NCI-H1092 (cell line): Measurements from ENCODE around the gene LILRB3.
"Not testable (repeated sequence)": the region's sequence is repeated elsewhere in the genome, so short reads cannot be mapped to it uniquely, and the experiment has no call there.

ENCODE experiments used
- DNase-seq: peaks from one replicate; lab custom pipeline; 2025; lab: John Stamatoyannopoulos, UW

The LILRB3 gene

GRCh38 chr19:54209811-54210494 lies 12.9 kb downstream of the LILRB3 start:
- peak; percentile 81 for DNase-seq

DNA sequence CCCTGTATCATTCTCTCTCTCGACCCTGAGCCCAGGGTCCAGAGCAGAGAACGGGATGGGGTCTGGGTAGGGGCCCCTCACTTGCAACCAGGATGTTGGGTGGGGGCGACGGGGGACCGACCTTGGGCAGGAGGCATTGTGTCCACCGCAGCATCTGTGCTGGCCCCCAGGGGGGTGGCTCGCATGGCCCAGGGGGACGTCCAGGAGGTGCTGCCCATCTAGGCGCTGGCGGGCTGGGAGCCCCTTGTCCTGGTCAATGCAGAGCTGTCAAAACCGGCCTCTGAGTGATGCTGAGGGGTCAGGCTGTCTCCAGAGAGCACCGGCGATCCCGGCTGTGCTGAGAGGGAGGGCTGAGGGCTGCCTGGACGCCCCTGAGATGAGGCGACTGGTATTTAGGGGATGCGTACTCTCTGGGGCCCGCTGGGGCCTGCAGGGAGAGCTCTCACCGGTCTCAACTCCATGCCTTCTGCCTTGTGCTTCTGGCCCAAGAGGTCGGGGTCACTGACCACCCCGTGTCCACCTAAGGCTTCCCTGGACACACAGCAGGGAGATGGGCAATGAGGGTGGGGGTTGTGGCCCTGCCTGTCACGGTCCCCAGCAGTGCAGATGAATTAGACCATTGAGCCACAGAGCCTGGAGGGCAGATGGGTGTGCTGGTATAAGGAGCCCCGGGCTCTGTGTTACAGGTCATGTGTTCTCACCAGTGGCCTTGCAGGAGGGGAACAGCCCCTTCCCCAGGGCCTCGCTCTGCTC lies 13.6 kb downstream of the LILRB3 start:
- DNase-seq: no peak

DNA sequence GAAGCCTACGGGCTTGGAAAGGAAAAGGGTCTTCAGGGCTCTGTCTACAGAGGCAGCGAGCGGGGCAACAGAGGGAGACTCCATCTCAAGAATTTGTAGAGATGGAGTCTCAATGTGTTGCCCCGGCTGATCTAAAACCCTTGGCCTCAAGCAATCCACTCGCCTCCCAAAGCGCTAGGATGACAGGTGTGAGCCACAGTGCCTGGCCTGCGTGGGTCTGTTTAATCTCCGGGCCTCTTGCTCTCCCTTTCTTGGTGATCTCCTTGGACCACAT lies 14.1 kb downstream of the LILRB3 start:
- no peak for DNase-seq

DNA sequence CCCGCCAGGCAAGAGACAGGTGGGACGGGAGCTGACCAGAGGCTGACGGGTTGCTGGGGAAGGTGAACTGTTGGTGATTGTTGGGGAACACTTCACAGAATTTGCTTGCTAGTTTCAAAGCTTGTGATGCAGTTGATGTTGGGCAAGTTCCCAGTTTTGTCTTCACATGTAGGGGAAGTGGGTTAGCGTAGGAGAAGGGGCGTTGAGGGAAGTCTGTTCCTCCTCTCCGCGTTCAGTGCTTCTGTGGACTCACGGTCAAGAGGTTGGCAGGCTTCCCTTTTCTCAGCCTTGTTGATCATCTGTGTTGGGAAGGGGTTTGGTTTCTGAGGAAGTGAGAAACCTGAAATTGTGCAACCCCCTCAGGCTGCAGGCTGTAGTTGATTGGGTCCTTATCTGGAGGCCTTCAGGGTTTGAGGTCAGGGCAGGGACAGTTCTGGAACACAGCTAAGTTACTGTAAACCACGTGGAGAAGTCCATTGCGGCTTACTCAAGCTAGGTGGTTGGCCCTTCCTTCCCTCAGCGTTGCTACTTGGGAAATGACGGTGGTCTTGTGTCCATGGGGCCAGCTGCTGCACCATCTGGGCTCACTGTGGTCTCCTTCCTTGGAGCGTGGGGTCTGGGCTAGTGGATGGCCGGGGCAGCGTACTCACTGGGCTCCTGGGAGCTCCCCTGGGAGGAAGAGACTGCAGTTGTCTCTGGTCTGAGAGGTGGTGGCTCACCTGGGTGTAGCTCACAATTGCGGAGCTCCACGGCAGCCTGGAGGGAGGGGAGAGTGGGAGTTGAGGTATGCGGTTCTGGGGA lies 14.6 kb downstream of the LILRB3 start:
- DNase-seq: no peak

GRCh38 chr19:54207676-54207982 lies 15.2 kb downstream of the LILRB3 start:
- no peak for DNase-seq

GRCh38 chr19:54207193-54207592 lies 15.6 kb downstream of the LILRB3 start:
- DNase-seq: not testable (repeated sequence)

GRCh38 chr19:54206831-54207177 lies 16.0 kb downstream of the LILRB3 start:
- no peak for DNase-seq

DNA sequence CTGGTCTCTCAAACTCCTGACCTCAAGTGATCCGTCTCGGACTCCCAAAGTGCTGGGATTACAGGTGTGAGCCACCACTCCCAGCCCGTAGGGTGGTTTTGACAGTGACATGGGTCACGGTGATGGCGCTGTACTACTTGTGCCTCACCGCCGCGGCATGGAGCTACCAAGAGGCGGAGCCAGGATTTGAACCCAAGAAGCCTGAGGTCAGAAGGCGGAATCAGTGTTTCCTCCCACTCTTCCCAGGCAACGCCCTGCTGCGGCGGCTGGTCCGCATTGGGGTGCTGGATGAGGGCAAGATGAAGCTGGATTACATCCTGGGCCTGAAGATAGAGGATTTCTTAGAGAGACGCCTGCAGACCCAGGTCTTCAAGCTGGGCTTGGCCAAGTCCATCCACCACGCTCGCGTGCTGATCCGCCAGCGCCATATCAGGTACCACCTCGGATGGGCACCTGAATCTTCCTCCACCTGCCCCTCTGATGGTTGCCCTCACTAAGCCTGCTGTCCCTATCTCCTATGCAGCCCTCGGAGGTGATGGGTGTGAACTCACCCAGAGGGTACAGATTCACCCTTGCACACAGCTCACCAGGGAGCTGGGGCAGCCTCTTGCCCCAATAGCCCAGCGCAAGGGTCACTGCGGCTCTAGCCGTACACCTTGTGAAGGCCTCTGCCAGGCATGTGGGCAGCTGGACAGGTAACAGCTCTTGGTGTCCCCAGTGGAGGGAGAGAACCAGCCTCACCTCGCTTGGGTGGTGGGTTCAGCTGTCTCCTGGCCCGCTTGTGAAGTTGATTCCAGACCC lies 16.6 kb downstream of the LILRB3 start:
- DNase-seq: no peak

GRCh38 chr19:54204767-54205468 lies 17.9 kb downstream of the LILRB3 start:
- DNase-seq: no peak

- no peak for DNase-seq
Measured at GRCh38 chr19:54203151-54203611, 19.6 kb downstream of the LILRB3 start.

- no peak for DNase-seq
Measured at GRCh38 chr19:54201980-54202379, 20.8 kb downstream of the LILRB3 start.

DNA sequence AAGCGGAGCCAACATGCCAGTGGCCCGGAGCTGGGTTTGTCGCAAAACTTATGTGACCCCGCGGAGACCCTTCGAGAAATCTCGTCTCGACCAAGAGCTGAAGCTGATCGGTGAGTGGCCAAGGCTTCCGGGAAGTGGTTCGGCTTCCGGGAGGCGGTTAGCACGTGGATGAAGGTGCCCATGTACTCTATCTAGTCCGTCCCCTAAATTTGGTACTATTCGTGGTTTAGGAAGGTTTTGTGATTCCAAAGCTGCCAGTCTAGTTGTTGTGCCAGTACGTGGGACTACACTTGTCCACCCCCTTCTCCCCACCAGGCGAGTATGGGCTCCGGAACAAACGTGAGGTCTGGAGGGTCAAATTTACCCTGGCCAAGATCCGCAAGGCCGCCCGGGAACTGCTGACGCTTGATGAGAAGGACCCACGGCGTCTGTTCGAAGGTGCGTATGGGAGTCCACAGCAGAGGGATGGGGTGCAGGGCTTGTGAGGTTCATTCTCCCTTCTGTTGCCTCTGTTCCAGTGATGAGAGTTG lies 21.6 kb downstream of the LILRB3 start:
- no peak for DNase-seq

DNA sequence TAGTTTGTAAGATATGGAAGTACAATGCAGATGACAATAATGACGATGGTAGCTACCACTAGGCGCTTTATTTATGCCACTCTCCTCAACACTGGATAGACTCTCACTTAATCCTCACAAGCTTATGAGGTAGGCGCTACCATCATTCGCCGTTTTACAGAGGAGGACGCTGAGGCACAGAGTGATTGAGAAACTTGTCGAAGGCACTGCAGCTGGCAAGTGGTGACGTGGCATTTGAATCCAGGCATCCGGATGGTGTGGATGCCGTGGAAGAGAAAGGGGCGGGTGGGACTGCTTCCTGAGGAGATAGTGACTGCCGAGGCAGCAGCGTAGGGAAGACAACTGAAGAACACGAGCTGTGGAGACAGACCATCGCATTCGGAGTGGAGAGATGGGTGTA lies 23.4 kb downstream of the LILRB3 start:
- DNase-seq: no peak

GRCh38 chr19:54197121-54197520 lies 25.7 kb downstream of the LILRB3 start:
- no peak for DNase-seq

DNA sequence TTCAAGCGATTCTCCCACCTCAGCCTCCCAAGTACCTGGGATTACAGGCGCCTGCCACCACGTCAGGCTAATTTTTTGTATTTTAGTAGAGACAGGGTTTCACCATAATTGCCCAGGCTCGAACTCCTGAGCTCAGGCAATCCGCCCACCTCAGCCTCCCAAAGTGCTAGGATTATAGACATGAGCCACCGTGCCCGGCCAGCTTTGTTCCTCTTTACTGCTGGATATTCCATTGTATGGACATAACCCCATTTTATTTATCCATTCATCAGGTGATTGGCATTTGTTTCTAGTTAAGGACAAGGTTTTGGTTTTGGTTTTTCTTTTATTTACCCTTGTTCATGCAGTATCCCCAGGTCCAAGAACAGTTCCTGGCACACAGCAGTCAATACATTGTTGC lies 26.3 kb downstream of the LILRB3 start:
- no peak for DNase-seq

GRCh38 chr19:54194463-54194862 lies 28.3 kb downstream of the LILRB3 start:
- DNase-seq: not testable (repeated sequence)

GRCh38 chr19:54193011-54193410 lies 29.8 kb downstream of the LILRB3 start:
- DNase-seq: no peak

- no peak for DNase-seq
Measured at GRCh38 chr19:54191811-54192453, 30.9 kb downstream of the LILRB3 start.

- DNase-seq: peak; percentile 75
Measured at GRCh38 chr19:54191011-54191810, 31.6 kb downstream of the LILRB3 start, which contains the start of gene TSEN34. TSS of gene TSEN34 (plus strand) at chr19:54191308. CDS start at chr19:54191365, 57 bp downstream.

DNA sequence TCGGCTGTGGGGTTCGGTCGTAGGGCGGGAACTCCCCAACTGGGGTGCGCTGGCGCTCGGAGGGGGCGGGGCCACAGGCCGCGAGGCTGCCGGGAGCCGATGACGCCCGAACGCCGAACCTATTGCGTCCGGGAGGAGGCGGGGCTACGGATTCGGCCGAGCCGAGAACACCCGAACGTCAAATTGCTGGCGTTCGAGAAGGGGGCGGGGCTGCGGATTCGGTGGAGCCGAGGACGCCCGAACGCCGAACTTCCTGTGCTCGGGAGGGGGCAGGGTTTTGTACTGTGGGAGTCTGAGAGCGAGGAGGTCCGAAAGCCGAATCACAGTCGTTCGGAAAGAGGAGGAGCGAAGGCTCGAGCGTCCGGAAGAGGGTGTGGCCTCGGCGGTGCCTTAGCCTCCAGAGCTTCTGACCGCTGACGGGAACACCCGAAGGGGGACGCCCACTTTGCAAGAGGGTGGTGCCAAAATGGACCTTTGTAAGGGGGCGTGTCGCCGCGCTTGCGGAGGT lies 32.2 kb downstream of the LILRB3 start:
- peak; percentile 98 for DNase-seq
